ENCODE measurements around the gene FGGY. TPM values are rescaled to one million over a fixed set of nuclear protein-coding genes. Genes with fewer than 3 reads are reported as not detected.

The FGGY gene
- total RNA-seq, 1 donor from 2014 or later: 31.2 TPM

DNA sequence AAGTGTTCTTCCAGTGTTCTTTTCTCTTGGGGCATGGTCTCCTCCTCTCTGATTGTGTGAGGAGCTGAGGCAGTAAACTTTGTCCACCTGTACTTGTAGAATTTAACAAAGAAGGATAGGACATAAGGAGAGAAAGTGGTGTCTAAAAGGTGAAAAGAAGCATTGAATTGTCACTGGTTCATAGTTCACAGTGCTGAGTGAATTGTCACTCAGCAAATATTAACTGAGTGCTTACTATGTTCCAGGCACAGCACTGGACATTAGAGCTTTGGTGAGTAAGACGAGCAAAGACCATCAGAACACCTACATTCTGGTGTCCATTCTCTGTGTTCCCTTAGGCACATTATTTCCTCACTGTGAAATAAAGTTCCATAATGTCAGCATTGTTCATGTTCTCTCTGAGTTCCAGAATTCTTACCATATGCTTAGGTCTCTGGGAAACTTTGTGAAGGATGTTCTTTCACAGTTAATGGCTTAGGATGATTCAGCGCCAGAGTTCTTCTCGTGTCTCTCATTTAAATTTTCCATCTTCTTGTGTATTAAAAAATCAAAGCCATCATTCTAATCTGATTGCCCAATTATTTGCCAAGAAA lies 361.1 kb downstream of the FGGY start:
- H3K27me3 ChIP-seq (ENCODE audit: low read depth): no peaks in the 10 kb centered on the region
- no peak overlapping the region for H3K27ac ChIP-seq (replicated peaks)
- H3K4me3 ChIP-seq: no peak overlapping the region
- intact Hi-C loops (cut with micrococcal nuclease): no loop called here
- H3K36me3 ChIP-seq: no peaks in the 10 kb centered on the region
- DNase-seq: no peak
- TF ChIP-seq, protein P1, sequence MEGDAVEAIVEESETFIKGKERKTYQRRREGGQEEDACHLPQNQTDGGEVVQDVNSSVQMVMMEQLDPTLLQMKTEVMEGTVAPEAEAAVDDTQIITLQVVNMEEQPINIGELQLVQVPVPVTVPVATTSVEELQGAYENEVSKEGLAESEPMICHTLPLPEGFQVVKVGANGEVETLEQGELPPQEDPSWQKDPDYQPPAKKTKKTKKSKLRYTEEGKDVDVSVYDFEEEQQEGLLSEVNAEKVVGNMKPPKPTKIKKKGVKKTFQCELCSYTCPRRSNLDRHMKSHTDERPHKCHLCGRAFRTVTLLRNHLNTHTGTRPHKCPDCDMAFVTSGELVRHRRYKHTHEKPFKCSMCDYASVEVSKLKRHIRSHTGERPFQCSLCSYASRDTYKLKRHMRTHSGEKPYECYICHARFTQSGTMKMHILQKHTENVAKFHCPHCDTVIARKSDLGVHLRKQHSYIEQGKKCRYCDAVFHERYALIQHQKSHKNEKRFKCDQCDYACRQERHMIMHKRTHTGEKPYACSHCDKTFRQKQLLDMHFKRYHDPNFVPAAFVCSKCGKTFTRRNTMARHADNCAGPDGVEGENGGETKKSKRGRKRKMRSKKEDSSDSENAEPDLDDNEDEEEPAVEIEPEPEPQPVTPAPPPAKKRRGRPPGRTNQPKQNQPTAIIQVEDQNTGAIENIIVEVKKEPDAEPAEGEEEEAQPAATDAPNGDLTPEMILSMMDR (IDR thresholded peaks at IDR 0.05; ENCODE audit: borderline replicate concordance): no peak
- H3K9me3 ChIP-seq (replicated peaks): no peaks in the 10 kb centered on the region
- no peaks in the 10 kb centered on the region for H3K4me1 ChIP-seq

DNA sequence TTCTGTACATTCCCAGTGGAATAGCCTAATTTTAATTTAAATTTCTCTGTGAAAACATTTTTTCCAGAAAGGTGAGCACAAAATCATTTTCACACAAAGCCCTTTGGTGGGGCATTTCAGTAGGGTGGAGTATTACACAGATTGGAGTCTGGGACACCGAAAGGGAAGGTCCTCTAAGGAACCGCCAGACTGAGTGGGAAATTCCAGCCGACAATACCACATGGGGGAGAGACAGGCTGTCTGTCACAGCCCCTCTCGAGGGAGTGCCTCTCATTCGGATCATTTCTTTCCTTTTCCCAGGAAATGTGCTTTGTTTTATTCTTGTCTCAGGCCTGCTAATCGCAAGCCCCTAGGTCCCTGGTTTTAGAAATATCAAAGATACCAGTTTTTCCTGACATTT lies 367.3 kb downstream of the FGGY start:
- DNase-seq: no peak
- Histone ChIP-seq H3K36me3 (no peaks in the 10 kb centered on the region), H3K9me3 (replicated peaks) (no peaks in the 10 kb centered on the region), H3K4me1 (peaks cover 14% of the 10 kb centered on the region), H3K4me3 (no peak overlapping the region), H3K27me3 (ENCODE audit: low read depth) (no peaks in the 10 kb centered on the region), H3K27ac (replicated peaks) (peak overlapping the region; percentile 20)
- intact Hi-C loops (cut with micrococcal nuclease): no loop called here
- TF ChIP-seq, protein P1 (IDR thresholded peaks at IDR 0.05; ENCODE audit: borderline replicate concordance): no peak

DNA sequence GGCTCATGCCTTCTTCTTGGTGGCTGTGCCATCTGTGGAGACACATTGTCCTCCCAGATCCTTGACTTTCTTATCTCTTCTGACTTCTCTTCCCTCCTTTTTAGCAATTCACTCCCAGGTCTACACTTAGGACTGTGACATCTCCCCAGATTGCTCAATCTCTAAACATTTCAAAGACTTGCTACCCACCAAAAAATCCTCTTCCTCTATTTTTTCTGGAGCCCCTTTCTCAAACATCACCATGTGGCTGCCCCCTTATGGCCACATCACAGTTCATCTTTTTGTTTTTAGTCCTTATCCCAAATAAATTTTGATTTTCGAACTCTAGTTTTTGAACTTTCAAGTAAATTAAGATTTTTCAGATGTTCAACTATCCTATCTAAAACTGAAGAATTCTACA lies 369.2 kb downstream of the FGGY start:
- intact Hi-C loops (cut with micrococcal nuclease): no loop called here
- no peak for DNase-seq
- no peak overlapping the region for H3K4me3 ChIP-seq

DNA sequence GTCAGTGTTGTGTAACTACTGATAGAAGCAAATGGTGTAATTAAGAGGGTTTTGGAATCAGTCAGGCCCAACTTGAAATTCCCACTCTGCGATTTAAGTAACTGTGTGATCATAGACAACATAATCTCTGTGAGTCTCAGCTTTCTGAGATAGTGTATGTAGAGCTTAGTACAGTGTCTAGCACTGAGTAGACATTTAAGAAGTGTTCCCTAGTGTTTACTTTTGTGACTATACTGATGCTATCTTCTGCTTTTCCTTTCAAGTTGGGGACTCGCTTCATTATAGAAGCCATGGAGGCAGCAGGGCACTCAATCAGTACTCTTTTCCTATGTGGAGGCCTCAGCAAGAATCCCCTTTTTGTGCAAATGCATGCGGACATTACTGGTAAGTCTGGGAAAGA lies 370.1 kb downstream of the FGGY start:
- no peaks in the 10 kb centered on the region for H3K36me3 ChIP-seq
- DNase-seq: no peak
- no peak overlapping the region for H3K27ac ChIP-seq (replicated peaks)
- intact Hi-C loops (cut with micrococcal nuclease): no loop called here
- no peaks in the 10 kb centered on the region for H3K27me3 ChIP-seq (ENCODE audit: low read depth)
- H3K4me1 ChIP-seq: peaks cover 36% of the 10 kb centered on the region
- TF ChIP-seq, protein P1 (IDR thresholded peaks at IDR 0.05; ENCODE audit: borderline replicate concordance): no peak
- H3K9me3 ChIP-seq (replicated peaks): no peaks in the 10 kb centered on the region
- no peak overlapping the region for H3K4me3 ChIP-seq

More for the DNA sequence above, 369.2 kb downstream of the FGGY start:
- Histone ChIP-seq H3K36me3 (no peaks in the 10 kb centered on the region), H3K27me3 (ENCODE audit: low read depth) (no peaks in the 10 kb centered on the region), H3K27ac (replicated peaks) (no peak overlapping the region), H3K4me1 (peaks cover 34% of the 10 kb centered on the region), H3K9me3 (replicated peaks) (no peaks in the 10 kb centered on the region)
- TF ChIP-seq, protein P1 (IDR thresholded peaks at IDR 0.05; ENCODE audit: borderline replicate concordance): no peak

DNA sequence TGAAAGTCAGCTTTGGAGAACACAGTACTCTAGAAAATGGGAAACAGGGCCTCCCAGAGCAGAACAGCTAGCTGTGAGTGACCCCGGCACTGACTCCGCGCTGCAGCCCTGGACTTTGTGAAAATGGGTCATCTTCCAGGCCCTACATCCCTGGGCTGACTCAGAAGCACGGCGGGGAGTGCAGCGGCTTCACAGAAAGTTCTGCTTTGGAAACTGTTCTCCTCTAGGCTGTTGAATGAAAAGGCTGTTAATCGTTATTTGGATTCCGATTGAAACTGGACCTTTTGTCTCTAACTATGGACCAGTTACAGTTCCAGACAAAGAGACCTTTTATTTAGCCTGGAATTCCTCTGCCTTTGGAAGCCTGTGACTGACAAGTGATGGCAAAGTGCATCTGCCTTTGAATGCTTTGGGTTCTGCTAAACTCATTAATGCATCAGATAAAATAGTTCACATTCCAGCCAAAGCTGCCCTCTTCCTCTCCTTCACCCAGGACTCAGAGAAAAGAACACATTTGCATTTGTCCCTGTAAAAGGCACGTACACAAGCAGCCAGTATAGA lies 372.9 kb downstream of the FGGY start:
- peak overlapping the region; percentile 83 for H3K27ac ChIP-seq (replicated peaks)
- TF ChIP-seq, protein P1 (IDR thresholded peaks at IDR 0.05; ENCODE audit: borderline replicate concordance): no peak
- intact Hi-C loops (cut with micrococcal nuclease): loop anchor here (10.0 kb wide), 1 partner anchor 765 kb away; no protein-coding TSS in a partner anchor
- H3K4me1 ChIP-seq: peaks cover 41% of the 10 kb centered on the region
- peak; percentile 53 for DNase-seq
- no peaks in the 10 kb centered on the region for H3K36me3 ChIP-seq
- no peaks in the 10 kb centered on the region for H3K9me3 ChIP-seq (replicated peaks)
- H3K27me3 ChIP-seq (ENCODE audit: low read depth): no peaks in the 10 kb centered on the region
- no peak overlapping the region for H3K4me3 ChIP-seq

Data from left ventricle myocardium inferior (tissue), 1 donor.